KOPT-K1 (cell line): ENCODE data around the gene TXNIP.
A peak's percentile ranks its signal among the peaks of the same experiment; 100 is the strongest.

Experiments
- H3K27ac ChIP-seq: fragments of 200-600 bp; sonication (generic); 2 replicates; pipeline ENCODE4 v1.5.1; 2016; ENCODE audit warnings: antibody characterized with exemption, mild to moderate bottlenecking, low read depth, low read length; ENCODE audit not compliant: poor library complexity, severe bottlenecking
- H3K36me3 ChIP-seq: fragments of 200-600 bp; sonication (generic); 2 replicates; pipeline ENCODE4 v1.5.1; 2017; ENCODE audit warnings: antibody characterized with exemption, mild to moderate bottlenecking, low read length, moderate library complexity; ENCODE audit not compliant: insufficient read depth
- H3K9me3 ChIP-seq: fragments of 200-600 bp; sonication (generic); 2 replicates; pipeline ENCODE4 v1.5.1; 2017; ENCODE audit warnings: antibody characterized with exemption, low read length, mild to moderate bottlenecking; ENCODE audit not compliant: insufficient read depth, poor library complexity, severe bottlenecking

Gene TXNIP

GRCh38 chr1:145995148-145995881 is 1.1 kb downstream of the TXNIP start:
- H3K36me3 ChIP-seq, result peaks cover 29% of the 10 kb centered on the region
- H3K9me3 ChIP-seq, result no peaks in the 10 kb centered on the region
- peak overlapping the region; percentile 90 for H3K27ac ChIP-seq

GRCh38 chr1:145994391-145995120 is 1.8 kb downstream of the TXNIP start:
- Histone ChIP-seq H3K27ac (peak overlapping the region; percentile 90), H3K36me3 (peaks cover 29% of the 10 kb centered on the region), H3K9me3 (no peaks in the 10 kb centered on the region)

GRCh38 chr1:145993618-145994390 is 2.6 kb downstream of the TXNIP start:
- H3K27ac ChIP-seq, result no peak overlapping the region
- H3K9me3 ChIP-seq, result no peaks in the 10 kb centered on the region
- H3K36me3 ChIP-seq, result peaks cover 29% of the 10 kb centered on the region

- H3K27ac ChIP-seq, result no peak overlapping the region
- H3K36me3 ChIP-seq, result peaks cover 29% of the 10 kb centered on the region
- H3K9me3 ChIP-seq, result no peaks in the 10 kb centered on the region
Observed at GRCh38 chr1:145992958-145993617, 3.3 kb downstream of the TXNIP start.

GRCh38 chr1:145992502-145992936 is 3.9 kb downstream of the TXNIP start:
- no peak overlapping the region for H3K27ac ChIP-seq
- no peaks in the 10 kb centered on the region for H3K9me3 ChIP-seq
- H3K36me3 ChIP-seq, result peaks cover 29% of the 10 kb centered on the region

GRCh38 chr1:145991735-145992412 is 4.5 kb downstream of the TXNIP start:
- Histone ChIP-seq H3K9me3 (no peaks in the 10 kb centered on the region), H3K36me3 (peaks cover 29% of the 10 kb centered on the region), H3K27ac (no peak overlapping the region)

- Histone ChIP-seq H3K9me3 (no peaks in the 10 kb centered on the region), H3K36me3 (peaks cover 29% of the 10 kb centered on the region), H3K27ac (no peak overlapping the region)
Observed at GRCh38 chr1:145990249-145990855, 6.0 kb downstream of the TXNIP start.

- no peak overlapping the region for H3K27ac ChIP-seq
- H3K9me3 ChIP-seq, result no peaks in the 10 kb centered on the region
- H3K36me3 ChIP-seq, result peaks cover 14% of the 10 kb centered on the region
Observed at GRCh38 chr1:145988773-145989172, 7.6 kb downstream of the TXNIP start.

- Histone ChIP-seq H3K36me3 (peaks cover 6% of the 10 kb centered on the region), H3K9me3 (no peaks in the 10 kb centered on the region), H3K27ac (no peak overlapping the region)
Observed at GRCh38 chr1:145987926-145988325, 8.5 kb downstream of the TXNIP start.

GRCh38 chr1:145986551-145986950 is 9.8 kb downstream of the TXNIP start:
- no peaks in the 10 kb centered on the region for H3K36me3 ChIP-seq
- no peak overlapping the region for H3K27ac ChIP-seq
- H3K9me3 ChIP-seq, result no peaks in the 10 kb centered on the region

GRCh38 chr1:145985502-145986439 is 10.6 kb downstream of the TXNIP start:
- no peaks in the 10 kb centered on the region for H3K36me3 ChIP-seq
- H3K9me3 ChIP-seq, result no peaks in the 10 kb centered on the region
- no peak overlapping the region for H3K27ac ChIP-seq

GRCh38 chr1:145985129-145985501 is 11.3 kb downstream of the TXNIP start:
- no peaks in the 10 kb centered on the region for H3K36me3 ChIP-seq
- H3K9me3 ChIP-seq, result no peaks in the 10 kb centered on the region
- H3K27ac ChIP-seq, result no peak overlapping the region
